ENCODE results near the gene ADRA2C. TPM values are rescaled to one million over a fixed set of nuclear protein-coding genes. Genes with fewer than 3 reads are reported as not detected.

Gene ADRA2C
- total and polyA plus RNA-seq, 2 of the 13 experiments (the other 11 are each of a cell fraction or from before 2014, with no cell fraction given) = 15.4 to 69.7 TPM

DNA sequence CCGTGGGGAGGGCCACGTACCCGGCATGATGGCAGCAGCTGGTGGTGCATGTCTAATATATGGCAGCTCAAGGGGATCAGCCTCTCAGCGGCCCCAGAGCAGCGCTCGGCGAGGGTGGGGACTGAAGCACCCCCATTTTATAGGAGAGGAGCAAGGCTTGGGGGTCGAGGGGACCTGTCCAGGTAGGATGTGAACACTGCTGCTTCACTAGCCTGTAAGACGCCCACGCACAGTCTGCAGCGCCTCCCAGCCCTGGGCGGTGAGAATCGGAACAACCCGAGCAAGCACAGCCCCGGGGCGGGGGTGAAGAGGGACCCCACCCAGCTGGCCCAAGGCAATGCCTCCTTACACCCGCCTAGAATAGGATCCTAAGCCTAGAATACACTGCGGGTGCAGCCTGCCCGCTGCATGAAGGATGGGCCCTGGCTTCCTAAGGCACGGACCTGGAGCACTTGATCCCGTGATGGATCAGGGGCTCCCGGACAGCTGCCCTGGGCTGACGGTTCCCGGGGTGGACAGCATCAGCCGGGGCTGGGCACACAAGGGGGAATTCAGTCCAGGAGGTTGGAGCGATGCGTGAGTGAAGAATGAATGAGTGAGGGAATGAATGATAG, 17.6 kb downstream of the ADRA2C start (continued):
- peak; percentile 81 for TF ChIP-seq PATZ1 (CRISPR knock-in tag; IDR thresholded peaks at IDR 0.05)
- no peak for TF ChIP-seq ZC3H4 (CRISPR knock-in tag; IDR thresholded peaks at IDR 0.05; ENCODE audit: borderline replicate concordance)
- peak; percentile 40 for TF ChIP-seq HNRNPLL (IDR thresholded peaks at IDR 0.05; ENCODE audit: low read depth, low read length, poor library complexity, severe bottlenecking)
- TF ChIP-seq NFE2L2 (IDR thresholded peaks at IDR 0.05; ENCODE audit: low read length) = no peak
- no peak for TF ChIP-seq ZBTB42 (CRISPR knock-in tag; IDR thresholded peaks at IDR 0.05)
- TF ChIP-seq ZNF788 (CRISPR knock-in tag; IDR thresholded peaks at IDR 0.05; ENCODE audit: borderline replicate concordance) = no peak
- TF ChIP-seq, protein P1, sequence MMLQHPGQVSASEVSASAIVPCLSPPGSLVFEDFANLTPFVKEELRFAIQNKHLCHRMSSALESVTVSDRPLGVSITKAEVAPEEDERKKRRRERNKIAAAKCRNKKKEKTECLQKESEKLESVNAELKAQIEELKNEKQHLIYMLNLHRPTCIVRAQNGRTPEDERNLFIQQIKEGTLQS (CRISPR knock-in tag; IDR thresholded peaks at IDR 0.05) = no peak
- TF ChIP-seq MAFF (IDR thresholded peaks at IDR 0.05; ENCODE audit: low read depth, low read length) = no peak
- peak; percentile 31; the same call in 1 of the 2 replicates for TF ChIP-seq ZBTB7B (CRISPR knock-in tag; IDR thresholded peaks at IDR 0.05)
- 0 out of 2 replicates have a peak, but pooled peaks have one; percentile 19 for TF ChIP-seq RXRB (CRISPR knock-in tag; IDR thresholded peaks at IDR 0.05; ENCODE audit: borderline replicate concordance)
- TF ChIP-seq ZNF30 (CRISPR knock-in tag; IDR thresholded peaks at IDR 0.05) = no peak
- TF ChIP-seq, protein P2, sequence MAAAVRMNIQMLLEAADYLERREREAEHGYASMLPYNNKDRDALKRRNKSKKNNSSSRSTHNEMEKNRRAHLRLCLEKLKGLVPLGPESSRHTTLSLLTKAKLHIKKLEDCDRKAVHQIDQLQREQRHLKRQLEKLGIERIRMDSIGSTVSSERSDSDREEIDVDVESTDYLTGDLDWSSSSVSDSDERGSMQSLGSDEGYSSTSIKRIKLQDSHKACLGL (CRISPR knock-in tag; IDR thresholded peaks at IDR 0.05) = 0 out of 2 replicates have a peak, but pooled peaks have one; percentile 3
- TF ChIP-seq HNRNPL (IDR thresholded peaks at IDR 0.05; ENCODE audit: low read depth, low read length) = no peak
- 0 out of 2 replicates have a peak, but pooled peaks have one; percentile 30 for TF ChIP-seq ZNF550 (CRISPR knock-in tag; IDR thresholded peaks at IDR 0.05; ENCODE audit: borderline replicate concordance)
- TF ChIP-seq NFKB2 (CRISPR knock-in tag; IDR thresholded peaks at IDR 0.05; ENCODE audit: borderline replicate concordance) = no peak
- 0 out of 2 replicates have a peak, but pooled peaks have one; percentile 17 for TF ChIP-seq HOXA3 (CRISPR knock-in tag; IDR thresholded peaks at IDR 0.05)
- no peak for TF ChIP-seq MBD4 (IDR thresholded peaks at IDR 0.05; ENCODE audit: borderline replicate concordance, low read length)
- 0 out of 2 replicates have a peak, but pooled peaks have one; percentile 23 for TF ChIP-seq ZSCAN21 (CRISPR knock-in tag; IDR thresholded peaks at IDR 0.05; ENCODE audit: borderline replicate concordance)
- 0 out of 2 replicates have a peak, but pooled peaks have one; percentile 25 for TF ChIP-seq GABPB1 (CRISPR knock-in tag; IDR thresholded peaks at IDR 0.05)
- TF ChIP-seq ZNF619 (CRISPR knock-in tag; IDR thresholded peaks at IDR 0.05) = no peak
- no peak for TF ChIP-seq KLF15 (CRISPR knock-in tag; IDR thresholded peaks at IDR 0.05; ENCODE audit: borderline replicate concordance)
- TF ChIP-seq LCORL (IDR thresholded peaks at IDR 0.05) = no peak
- TF ChIP-seq LCORL (CRISPR knock-in tag; IDR thresholded peaks at IDR 0.05) = no peak
- TF ChIP-seq TEAD3 (CRISPR knock-in tag; optimal IDR thresholded peaks at IDR 0.05; ENCODE audit: borderline replicate concordance) = no peak
- TF ChIP-seq ZNF775 (CRISPR knock-in tag; IDR thresholded peaks at IDR 0.05; ENCODE audit: borderline replicate concordance) = no peak
- TF ChIP-seq SAP130 (CRISPR knock-in tag; IDR thresholded peaks at IDR 0.05; ENCODE audit: low read depth) = 0 out of 2 replicates have a peak, but pooled peaks have one; percentile 22
- peak; percentile 75 for TF ChIP-seq CTCF (CRISPR knock-in tag; IDR thresholded peaks at IDR 0.05)

All from HepG2 (cell line).